HG03060 (cell line): ENCODE results near the gene INPP5F.
A peak's percentile ranks its signal among the peaks of the same experiment; 100 is the strongest.
"Not testable (repeated sequence)": the region's sequence is repeated elsewhere in the genome, so short reads cannot be mapped to it uniquely, and the experiment has no call there.

Experiments
- ATAC-seq: cut with Tn5 transposase; IDR thresholded peaks from one replicate; pipeline ENCODE4 v1.9.1; 2021; ENCODE audit warnings: low read depth, moderate number of reproducible peaks; ENCODE audit not compliant: unreplicated experiment

Gene INPP5F

DNA sequence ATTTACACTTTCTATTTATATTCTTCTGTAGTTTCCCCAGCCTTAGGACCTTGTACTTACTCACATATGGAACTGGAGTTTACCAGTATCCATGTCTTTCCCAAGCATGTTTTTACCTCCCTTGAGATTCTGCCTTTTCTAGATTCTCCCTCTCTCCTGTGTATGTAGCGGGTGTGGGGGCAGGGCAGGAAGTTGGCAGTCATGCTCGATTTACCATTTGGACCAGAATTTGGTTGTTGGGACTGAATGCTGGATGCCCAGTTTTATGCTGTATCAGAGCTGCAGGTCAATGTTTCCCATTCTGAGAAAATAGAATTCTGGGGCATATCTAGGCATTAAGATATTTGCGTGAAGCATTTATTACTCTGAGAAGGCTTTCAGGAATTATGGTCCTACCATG, 14.2 kb downstream of the INPP5F start:
- ATAC-seq, result no peak

DNA sequence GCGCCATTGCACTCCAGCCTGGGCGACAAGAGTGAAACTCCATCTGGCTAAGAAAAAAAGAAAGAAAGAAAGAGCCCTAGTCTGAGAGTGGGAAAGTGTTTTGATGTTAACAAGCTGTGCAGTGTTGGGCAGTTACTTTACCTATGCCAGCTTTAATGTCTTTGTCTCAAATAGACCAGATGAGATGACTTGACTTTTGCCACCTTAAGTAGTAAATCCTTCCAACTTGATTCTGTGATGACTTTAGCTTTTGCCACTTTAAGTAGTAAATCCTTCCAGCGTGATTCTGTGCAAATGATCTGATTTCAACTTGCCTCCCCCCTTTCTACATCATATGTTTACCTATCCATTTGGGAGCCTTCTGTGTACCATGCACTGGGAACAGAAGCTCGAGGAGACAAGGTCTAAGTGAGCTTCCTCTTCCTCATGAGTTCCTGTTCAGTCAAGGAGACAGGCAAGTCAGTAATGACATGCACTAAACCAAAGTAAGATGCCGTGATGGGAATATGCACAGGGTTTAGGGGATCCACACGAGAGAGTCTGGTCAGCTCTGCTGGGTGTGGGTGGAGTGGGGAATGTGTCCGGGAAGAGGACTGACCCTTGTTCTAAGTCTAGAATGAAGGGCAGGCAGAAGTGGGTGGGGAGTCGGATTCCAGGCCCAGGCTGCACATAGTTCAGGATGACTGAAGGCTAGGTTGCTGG, 17.2 kb downstream of the INPP5F start:
- no peak for ATAC-seq

DNA sequence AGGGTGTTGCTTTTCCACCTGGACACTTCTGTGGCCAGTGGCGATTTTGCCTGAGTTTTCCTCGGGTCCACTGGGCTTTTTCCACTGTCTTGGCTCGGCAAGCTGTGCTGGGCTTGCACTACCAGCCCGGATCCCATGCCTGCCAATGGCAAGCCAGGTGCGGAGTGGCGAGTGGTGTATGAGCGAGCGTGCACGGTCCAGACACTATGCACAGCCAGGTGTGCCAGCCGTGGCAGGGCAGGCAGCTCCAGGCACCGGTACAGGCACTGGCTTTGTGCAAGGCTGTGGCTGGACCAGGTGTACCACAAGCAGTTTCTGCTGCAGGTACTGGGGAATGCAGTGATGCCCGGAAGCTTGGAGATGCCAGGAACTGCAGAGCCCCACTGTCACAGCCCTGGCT, 22.1 kb downstream of the INPP5F start:
- no peak for ATAC-seq

DNA sequence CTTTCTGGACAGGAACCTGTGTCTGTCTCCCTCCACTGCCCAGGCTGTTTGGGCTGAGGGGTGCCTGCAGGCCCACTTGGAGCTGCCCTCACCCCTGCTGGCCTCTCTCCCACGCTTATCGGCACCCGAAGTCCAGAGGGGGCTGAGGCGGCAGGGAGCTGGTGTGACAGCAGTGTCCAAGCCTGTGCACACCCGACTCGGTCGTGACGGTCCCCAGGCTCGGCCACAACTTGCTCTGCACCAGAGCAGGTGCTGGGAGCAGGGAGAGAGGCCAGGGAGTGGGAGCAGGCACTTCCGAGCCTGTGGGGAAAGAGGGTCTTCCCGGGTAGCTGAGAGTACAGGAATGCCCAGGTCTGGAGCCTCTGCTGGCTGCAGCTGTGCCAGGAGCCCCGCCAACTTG, 23.0 kb downstream of the INPP5F start:
- ATAC-seq, result no peak

DNA sequence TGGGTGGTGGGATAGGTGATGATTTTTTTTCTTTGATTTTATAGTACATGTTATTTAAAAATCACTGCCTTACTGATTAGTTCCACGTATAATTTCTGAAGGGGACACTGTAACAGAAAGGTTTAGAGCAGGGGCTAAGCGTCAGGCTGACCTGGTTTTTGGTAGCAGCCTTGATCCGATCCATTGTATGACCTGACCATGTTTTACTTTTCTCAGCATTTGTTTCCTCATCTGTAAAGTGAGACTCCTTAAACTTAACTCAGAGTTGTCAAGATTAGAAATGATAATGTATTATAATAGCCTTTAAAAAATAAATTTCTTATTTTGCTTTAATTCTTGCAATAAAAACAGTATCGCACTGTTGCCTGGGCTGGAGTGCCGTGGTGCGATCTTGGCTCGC, 23.6 kb downstream of the INPP5F start:
- ATAC-seq, result no peak

DNA sequence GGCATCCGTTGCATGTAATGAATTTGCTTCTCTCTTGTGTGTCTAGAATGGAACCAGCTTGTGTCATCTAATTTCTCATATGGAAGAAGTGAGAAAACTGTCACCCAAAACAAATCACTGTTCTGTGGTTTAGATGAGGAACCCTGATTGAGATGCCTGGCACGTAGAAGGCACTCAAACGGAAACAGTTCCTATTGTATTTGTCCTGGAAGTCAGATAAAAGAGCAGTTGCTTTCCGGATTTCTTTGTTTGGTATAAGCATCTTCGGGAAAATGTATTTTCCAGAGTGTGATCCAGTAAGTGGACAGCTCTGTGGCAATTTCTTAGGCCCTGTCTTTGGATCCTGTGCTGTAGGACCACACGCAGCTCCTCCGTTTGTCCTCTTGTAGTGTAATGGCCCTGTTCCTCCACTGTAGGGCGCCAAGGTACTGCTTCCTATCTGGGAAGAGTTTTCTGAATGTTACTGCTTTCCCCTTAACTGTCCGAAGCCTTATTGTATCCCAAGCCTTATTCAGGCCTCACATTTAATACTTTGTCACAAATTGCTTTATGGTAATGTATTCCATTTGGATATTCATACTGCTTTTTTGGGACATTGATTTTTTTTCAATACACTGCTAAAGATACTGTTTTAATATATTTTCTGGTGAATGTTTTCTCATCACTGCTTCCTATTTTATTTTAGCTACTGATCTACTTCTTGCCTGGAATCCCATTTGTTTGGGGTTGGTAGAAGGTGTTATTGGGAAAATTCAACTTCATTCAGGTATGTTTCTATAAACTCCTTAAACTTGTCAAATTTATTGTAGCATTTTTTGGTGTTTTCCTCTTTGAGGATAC, 24.8 kb downstream of the INPP5F start:
- peak; percentile 60 for ATAC-seq

DNA sequence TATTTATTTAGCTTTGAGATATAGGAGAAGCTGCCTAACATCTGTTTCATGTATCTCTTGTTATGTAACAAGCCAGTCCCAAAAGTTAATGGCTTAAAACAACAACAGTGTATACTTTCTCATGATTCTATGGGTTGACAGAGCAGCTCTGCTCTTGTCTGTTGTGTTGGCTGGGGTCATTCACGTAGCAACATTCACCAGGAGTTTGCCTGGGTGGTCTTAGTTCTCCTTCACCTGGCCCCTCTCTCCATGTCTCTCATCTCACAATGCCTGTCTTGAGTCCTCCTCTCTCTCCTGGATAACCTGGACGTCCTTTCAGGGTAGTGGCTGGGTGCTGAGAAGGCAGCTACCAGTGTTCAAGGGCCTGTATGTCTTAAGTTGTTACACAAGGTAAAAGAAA, 27.5 kb downstream of the INPP5F start:
- ATAC-seq, result no peak

DNA sequence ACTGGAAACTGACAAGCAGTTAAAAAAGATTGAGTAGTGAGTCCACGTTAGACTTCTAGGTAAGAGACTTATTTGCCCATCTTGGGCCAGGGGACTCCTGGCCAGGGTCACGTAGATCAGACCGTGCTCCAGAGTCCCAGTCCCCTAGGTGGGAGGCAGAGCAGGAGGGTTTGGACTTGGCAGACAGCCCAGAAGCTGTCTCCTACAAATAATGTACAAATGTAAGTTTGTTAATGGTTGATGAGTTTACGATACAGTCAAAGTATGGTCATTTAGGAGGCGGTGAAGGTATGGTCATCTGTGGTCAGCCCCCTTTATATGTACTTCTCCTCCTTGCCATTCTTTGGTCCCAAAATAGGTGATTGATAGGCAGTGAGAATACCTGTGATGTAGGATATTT, 28.2 kb downstream of the INPP5F start:
- ATAC-seq, result no peak

DNA sequence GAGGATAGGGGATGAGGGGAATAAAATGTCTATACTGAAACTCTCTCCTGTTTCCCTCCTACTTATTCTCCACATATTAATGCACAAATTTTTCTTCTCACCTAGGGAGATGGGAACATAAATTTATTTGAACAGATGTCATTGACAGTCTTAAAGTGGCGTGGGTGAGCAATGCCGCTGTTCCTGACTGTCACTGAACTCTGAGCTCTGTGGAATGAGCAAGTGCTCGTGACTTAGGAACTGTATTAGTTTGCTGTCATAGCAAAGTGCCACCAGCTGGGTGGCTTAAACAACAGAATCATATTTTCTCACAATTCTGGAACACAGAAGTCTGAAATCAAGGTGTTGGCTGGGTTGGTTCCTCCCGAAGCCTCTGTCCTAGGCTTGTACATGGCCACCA, 29.1 kb downstream of the INPP5F start:
- no peak for ATAC-seq

DNA sequence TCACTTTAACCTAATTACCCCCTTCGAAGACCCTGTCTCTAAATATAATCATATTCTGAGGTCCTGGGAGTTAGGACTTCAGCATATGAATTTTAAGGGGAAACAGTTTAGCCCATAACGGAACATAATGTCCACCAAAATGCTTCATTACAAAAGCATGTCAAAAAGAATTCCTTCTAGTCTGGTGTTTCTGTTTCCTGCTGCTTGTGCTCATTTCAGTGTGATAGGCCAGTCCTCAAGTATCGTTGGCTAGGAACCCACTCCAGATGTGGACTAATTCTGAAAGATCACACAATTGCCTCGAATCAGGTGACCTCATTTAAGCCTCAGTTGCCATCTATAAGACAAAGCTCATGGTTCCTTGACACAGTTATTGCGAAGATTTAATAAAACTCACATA, 29.6 kb downstream of the INPP5F start:
- ATAC-seq, result no peak

DNA sequence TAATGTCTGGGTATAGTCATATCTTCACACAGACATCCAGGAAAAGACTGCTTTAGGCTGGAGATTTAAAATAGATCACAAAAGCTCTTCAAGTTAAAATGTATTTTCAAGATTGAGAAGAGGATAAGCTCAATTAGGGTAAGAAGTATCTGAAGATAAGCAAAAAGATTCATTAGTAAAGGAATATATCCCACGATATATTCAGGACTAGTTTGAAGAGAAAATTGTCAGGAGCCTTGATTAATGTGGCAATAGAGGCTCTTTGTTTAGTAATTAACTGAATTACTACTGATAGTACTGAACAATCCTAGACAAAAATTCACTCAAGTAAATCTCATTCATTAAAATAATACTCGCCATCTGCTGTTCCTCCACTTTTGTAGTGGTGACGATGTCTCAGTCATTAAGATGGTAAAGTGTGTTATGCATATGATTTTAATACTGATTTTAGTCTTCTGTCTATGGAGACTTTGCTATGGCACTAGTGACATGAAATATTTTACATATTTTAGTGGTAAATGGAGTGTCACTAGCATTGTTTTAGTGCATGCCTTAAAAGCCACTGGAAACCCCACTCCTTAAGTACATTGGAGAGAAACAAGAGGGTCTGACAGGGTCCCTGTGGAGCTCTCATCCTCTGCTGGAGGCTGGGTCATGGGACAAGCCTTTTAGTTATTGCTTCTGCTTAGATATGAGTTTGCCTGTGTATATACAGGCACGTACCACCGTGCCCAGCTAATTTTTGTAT, 32.8 kb downstream of the INPP5F start:
- ATAC-seq, result no peak

DNA sequence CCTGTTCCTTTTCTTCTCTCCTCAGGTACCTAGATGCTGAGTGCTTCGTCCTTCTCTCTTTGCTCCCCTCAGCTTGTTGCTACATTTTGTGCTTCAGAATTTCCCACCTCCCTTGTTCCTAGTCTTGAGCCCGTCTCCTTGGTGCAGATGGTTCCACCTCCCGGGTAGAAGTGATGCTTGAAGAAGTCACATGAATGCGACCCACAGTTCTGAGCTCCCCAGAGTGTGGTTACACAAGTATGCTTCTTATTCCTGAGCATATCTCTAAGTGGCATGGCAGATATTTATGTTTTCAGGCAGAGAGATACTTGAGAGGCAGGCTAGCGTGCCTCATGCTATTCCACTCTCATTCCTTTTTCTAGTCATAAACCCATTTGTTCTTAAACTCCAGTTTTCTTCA, 34.0 kb downstream of the INPP5F start:
- ATAC-seq, result no peak

DNA sequence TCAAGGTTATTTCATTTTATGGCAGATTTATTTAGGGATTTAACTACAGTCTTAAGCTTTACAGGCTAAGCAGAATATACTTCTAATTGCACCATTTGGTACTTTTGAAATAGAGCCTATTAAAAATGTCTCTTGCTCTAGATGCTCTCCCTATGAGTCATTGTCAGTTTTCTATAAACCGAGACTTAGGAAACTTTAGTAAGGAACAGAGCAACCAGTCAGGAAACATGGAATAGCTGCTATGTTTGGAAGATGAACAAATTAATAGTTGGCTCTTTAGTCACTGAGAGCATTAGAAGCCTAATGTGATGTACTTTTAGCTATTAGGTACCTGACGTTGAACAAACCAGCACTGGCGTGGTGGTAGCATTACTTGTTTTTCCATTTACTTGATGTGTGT, 35.3 kb downstream of the INPP5F start:
- no peak for ATAC-seq

DNA sequence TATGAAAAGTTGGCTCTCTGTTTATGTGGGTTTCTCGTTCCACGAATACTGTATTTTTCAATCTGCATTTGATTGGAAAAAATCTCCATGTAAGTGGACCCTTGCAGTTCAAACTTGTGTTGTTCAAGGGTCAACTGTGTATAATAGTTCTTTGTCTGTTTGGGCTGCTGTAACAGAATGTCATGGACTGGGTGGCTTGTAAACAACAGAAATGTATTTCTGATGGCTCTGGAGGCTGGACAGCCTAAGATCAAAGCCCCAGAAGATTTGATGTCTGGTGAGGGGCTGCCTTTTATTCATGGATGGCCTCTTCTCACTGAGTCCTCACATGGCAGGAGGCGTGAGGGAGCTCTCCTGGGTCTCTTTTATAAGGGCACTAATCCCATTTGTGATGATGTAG, 36.2 kb downstream of the INPP5F start:
- ATAC-seq, result no peak

DNA sequence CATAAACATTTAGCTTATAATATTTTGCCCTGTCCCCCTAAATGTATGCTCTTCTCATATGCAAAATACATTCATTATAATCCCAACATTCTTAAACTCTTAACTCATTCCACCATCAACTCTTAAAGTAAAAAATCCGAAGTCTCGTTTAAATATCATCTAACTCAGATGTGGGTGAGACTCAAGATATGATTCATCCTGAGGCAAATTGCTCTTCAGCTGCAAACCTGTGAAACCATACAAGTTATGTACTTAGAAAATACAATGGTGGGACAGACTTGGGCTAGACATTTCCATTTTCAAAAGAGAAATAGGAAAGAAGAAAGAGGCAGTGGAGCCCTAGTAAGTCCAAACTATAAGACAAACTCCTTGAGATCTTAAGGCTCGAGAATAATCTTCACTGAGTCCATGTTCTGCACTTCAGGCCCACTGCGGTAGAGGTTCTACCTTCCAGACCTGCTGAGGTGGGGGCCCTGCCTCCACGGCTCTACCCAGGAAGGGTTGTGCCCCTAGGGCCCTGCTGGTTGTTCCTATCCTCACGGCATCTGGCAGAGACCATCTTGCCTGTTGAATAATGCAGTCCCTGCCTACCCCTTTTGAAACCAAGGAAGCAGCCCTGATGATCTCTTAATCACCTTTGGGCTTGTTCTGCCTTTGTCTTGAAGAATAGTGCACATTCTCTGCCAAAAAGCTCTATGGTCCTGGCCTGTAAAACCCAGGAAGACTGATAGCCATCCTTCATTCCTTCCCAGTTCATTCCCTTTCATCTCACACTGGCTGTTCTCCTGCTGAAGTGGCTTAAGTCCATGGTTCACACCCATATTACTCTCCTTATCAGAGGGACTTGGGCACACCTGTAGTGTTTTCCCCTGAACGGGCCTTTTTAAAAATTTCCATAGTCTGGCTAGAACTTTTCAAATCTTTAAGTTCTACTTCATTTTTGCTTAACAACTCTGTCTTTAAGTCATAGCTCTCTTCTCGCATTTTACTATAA, 37.3 kb downstream of the INPP5F start:
- no peak for ATAC-seq

DNA sequence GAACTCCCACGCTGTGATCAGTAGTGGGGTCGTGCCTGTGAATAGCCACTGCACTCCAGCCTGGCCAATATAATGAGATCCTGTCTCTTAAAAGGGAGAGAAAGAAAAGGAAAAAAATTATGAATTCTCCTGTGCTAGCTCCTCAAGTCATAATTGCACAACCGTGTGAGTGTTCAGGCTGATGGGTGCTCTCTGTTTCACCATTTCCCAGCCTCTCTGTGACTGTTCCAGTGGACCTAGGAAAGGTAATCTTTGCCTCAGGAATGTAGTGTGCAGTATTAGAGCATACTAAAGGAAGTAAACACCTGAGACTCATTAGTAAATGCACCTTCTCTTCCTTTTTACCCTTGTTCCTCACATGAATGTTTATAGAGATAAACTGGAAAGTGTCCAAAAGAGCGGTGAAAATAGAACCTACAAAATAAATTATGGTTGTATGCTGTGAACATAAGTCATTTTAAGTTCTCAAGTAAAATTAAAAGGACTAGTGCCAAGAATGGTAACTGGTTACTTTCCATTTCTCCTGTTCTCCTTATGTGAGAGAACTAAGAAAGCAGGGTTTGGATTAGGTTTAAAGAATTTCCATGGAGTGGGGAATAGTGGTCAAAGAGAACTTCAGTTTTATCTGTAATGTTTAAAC, 42.7 kb downstream of the INPP5F start:
- no peak for ATAC-seq

DNA sequence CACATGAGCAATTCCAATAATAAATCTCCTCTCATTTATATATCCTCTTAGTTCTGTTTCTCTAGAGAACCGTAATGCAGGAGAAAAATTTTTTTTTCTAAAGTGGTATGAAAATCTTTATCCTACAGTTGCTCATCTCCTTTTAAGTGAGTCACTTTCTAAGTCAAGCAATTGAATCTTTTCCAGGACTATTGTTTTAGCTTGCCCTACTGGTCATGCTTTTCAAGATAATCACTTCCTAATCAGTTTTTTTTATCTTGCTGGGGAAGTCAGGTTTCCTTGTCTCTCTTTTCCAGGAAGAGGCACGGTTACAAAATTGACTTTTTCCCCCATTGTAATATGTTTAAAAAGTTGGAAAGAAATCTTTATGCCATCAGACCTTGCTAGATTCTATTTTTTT, 44.0 kb downstream of the INPP5F start:
- ATAC-seq, result no peak

DNA sequence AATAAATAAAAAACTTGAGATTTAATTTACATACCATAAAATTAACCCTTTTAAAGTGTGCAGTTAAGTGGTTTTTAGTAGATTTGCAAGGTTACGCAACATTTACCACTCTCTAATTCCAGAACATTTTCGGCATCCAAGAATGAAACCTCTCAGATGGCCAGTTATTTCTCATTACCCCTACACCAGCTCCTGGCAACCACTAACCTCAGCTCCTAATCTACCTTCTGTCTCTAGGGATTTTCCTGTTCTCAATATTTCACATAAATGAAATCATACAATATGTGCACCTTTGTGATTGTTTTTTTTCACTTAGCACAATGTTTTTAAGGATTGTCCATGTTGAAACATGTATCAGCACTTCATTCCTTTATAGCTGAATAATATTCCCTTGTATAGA, 45.1 kb downstream of the INPP5F start:
- ATAC-seq, result no peak

DNA sequence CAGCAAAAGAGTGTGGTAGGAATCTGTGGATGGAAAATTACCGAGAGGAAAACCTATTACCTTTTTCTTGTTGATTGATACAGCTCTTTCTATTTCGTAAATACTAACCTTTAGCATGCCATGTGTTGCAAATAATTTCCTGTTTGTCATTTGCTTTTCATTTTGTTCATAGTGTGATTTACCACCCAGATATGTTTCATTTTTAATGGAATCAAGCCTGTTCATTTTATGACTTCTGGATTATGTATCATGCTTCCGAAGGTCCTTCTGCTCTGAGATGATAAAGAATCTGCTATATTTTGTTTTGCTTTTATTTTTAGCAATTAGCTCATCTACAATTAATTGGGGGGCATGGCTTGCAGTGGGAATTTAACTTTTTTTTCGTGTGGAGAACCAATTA, 46.5 kb downstream of the INPP5F start:
- ATAC-seq, result no peak

DNA sequence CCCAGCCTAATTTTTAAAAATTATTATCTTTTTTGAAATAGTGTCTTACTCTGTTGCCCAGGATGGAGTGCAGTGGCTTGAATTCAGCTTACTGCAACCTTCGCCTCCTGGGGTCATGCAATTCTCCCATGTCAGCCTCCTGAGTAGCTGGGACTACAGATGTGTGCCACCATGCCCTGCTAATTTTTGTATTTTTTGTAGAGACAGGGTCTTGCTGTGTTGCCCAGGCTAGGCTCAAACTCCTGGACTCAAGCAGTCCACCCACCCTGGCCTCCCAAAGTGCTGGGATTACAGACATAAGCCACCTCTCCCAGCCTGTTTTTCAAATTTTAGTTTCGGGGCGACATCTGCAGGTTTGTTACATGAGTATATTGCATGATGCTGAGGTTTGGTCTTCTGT, 47.2 kb downstream of the INPP5F start:
- ATAC-seq, result not testable (repeated sequence)
